ENCODE data around the gene TRIM23.
"Not testable (repeated sequence)": the region's sequence is repeated elsewhere in the genome, so short reads cannot be mapped to it uniquely, and the experiment has no call there.

The TRIM23 gene

GRCh38 chr5:65623482-65623881 lies 651 bp downstream of the TRIM23 start:
- no peak for DNase-seq (ENCODE audit: low read depth)
- H3K4me3 ChIP-seq (ENCODE audit: low read depth, low read length), result peak overlapping the region; percentile 92
- no peak for TF ChIP-seq CTCF (IDR thresholded peaks at IDR 0.05; ENCODE audit: control insufficient read depth, extremely low read depth, insufficient read depth)

DNA sequence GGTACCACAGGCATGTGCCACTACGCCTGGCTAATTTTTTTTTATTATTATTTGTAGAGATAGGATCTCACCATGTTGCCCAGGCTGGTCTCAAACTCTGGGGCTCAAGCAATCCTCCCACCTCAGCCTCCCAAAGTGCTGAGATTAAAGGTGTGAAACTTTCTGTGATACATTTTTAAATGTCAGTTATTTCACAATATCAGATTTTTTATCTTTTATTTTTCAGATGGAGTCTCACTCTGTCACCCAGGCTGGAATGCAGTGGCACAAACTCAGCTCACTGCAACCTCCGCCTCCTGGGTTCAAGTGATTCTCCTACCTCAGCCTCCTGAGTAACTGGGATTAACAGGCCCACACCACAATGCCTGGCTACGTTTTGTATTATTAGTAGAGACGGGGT lies 2.2 kb downstream of the TRIM23 start:
- DNase-seq (ENCODE audit: low read depth); H3K4me3 ChIP-seq (ENCODE audit: low read depth, low read length): not testable (repeated sequence)

DNA sequence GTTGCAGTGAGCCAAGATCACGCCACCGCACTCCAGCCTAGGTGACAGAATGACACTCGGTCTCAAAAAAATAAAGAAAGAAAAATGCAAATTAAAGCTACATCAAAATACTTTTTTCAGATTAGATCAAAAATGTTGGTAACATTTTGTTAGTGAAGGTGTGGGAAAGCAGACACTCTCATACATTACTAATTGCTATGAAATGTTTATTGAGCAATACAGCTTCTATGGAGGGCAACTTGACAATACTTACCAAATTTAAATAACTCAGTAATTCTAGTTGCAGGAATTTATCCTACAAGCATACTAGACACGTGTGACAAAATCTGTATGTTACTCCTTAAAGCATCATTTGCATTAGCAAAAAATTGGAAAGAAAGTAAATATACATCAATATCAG lies 4.1 kb downstream of the TRIM23 start:
- no peak for DNase-seq (ENCODE audit: low read depth)
- no peak for TF ChIP-seq CTCF (IDR thresholded peaks at IDR 0.05; ENCODE audit: control insufficient read depth, extremely low read depth, insufficient read depth)
- H3K4me3 ChIP-seq (ENCODE audit: low read depth, low read length), result no peak overlapping the region

- no peak overlapping the region for H3K4me3 ChIP-seq (ENCODE audit: low read depth, low read length)
These were observed 11.7 kb downstream of the TRIM23 start for GRCh38 chr5:65612298-65612907.

DNA sequence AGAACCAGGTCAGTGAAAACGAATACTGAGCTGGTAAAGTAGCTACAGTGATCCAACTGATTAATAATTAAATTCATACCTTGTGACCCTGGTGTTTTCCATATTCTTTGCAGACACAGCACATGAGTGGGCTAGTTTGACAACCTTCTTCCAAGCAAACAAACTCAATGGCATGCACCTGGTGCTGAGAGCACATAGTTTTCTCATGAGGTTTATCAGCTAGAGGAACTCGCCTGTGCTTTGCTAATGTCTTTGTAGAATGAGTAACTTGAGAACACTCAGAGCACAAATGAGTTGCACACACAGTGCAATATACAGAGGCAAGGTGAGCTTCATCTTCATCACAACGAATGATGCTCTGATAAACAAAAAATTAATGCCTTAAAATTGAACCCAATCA lies 12.6 kb downstream of the TRIM23 start:
- no peak for TF ChIP-seq CTCF (IDR thresholded peaks at IDR 0.05; ENCODE audit: control insufficient read depth, extremely low read depth, insufficient read depth)
- DNase-seq (ENCODE audit: low read depth), result no peak
- H3K4me3 ChIP-seq (ENCODE audit: low read depth, low read length), result no peak overlapping the region

More at GRCh38 chr5:65612298-65612907, 11.7 kb downstream of the TRIM23 start:
- TF ChIP-seq CTCF (IDR thresholded peaks at IDR 0.05; ENCODE audit: control insufficient read depth, extremely low read depth, insufficient read depth), result no peak
- DNase-seq (ENCODE audit: low read depth), result no peak

GRCh38 chr5:65601761-65602160 lies 22.4 kb downstream of the TRIM23 start:
- not testable (repeated sequence) for H3K4me3 ChIP-seq (ENCODE audit: low read depth, low read length); DNase-seq (ENCODE audit: low read depth)

GRCh38 chr5:65588694-65589093 lies 35.4 kb downstream of the TRIM23 start:
- no peak for DNase-seq (ENCODE audit: low read depth)
- TF ChIP-seq CTCF (IDR thresholded peaks at IDR 0.05; ENCODE audit: control insufficient read depth, extremely low read depth, insufficient read depth), result 0 out of 2 replicates have a peak, but pooled peaks have one; percentile 8
- no peak overlapping the region for H3K4me3 ChIP-seq (ENCODE audit: low read depth, low read length)

DNA sequence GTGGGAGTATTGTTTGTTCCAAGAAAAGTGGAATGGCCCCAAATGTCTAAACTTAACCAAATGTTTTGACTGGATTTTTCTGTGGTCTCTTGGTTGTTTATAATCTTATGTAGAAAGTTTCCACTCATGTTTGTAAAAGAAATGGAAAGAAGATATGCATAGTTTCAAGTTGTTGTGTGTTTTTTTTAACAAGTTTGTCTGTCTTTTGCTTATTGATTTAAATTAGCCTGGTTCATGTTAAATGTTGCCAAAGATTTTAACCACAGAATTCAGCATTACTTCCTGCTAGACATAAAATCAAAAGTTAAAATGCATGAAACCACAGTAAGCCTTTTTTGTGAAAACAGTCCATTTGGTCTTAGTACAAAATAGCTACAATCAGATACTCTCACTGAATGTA lies 47.0 kb downstream of the TRIM23 start:
- no peak for TF ChIP-seq CTCF (IDR thresholded peaks at IDR 0.05; ENCODE audit: control insufficient read depth, extremely low read depth, insufficient read depth)
- H3K4me3 ChIP-seq (ENCODE audit: low read depth, low read length), result no peak overlapping the region
- no peak for DNase-seq (ENCODE audit: low read depth)

All from LNCaP clone FGC (cell line).